CD4-positive, CD25-positive, alpha-beta regulatory T cell (primary cell): Measurements from ENCODE around the gene TRIM38. TPM values are rescaled to one million over a fixed set of nuclear protein-coding genes. Genes with fewer than 3 reads are reported as not detected.
"Not testable (repeated sequence)": the region's sequence is repeated elsewhere in the genome, so short reads cannot be mapped to it uniquely, and the experiment has no call there.

Experiments used
- ATAC-seq, 2 donors: fragments of 150-1000 bp; cut with Tn5 transposase; one replicate each; pipeline ENCODE4 v1.10.0; 2021; ENCODE audit warnings: low read depth in 2 of 2, moderate number of reproducible peaks in 2 of 2, moderate library complexity in 1 of 2
- DNase-seq, 3 donors: peaks; one replicate each; pipeline versions ENCODE4 v3.0.0 to v3.0.0-alpha.2; 2012 to 2022; ENCODE audit warnings: mixed read lengths in 1 of 3
- H3K27ac ChIP-seq: one replicate; pipeline ENCODE4 v1.7.0; 2013; ENCODE audit warnings: mild to moderate bottlenecking, low read length; ENCODE audit not compliant: insufficient read depth, poor library complexity, severe bottlenecking
- H3K27me3 ChIP-seq: one replicate; pipeline ENCODE4 v1.7.0; 2013; ENCODE audit warnings: low read length; ENCODE audit not compliant: control insufficient read depth, insufficient read depth
- H3K36me3 ChIP-seq: one replicate; pipeline ENCODE4 v1.7.0; 2013; ENCODE audit warnings: mild to moderate bottlenecking, low read length, moderate library complexity; ENCODE audit not compliant: control insufficient read depth, insufficient read depth
- H3K4me1 ChIP-seq: 2 replicates; pipeline ENCODE4 v1.7.0; 2013; ENCODE audit warnings: mild to moderate bottlenecking, low read length; ENCODE audit not compliant: insufficient read depth, control insufficient read depth, poor library complexity, severe bottlenecking
- H3K4me3 ChIP-seq: one replicate; pipeline ENCODE4 v1.7.0; 2013; ENCODE audit warnings: low read depth, mild to moderate bottlenecking, low read length, moderate library complexity
- H3K9me3 ChIP-seq, 2 experiments: 1 replicate in 1 of 2; 2 replicates in 1 of 2; pipeline ENCODE4 v1.7.0; 2013; ENCODE audit warnings: low read length in 2 of 2, mild to moderate bottlenecking in 1 of 2, moderate library complexity in 1 of 2; ENCODE audit not compliant: control insufficient read depth in 2 of 2
- H3K27ac Mint-ChIP-seq, 3 donors: one replicate each; pipeline ENCODE4 v1.8.0; 2020 to 2022; ENCODE audit warnings: mild to moderate bottlenecking in 3 of 3, mixed read lengths in 3 of 3, moderate library complexity in 2 of 3
- H3K27me3 Mint-ChIP-seq: one replicate; pipeline ENCODE4 v1.8.0; 2022; ENCODE audit warnings: mild to moderate bottlenecking, mixed read lengths
- H3K36me3 Mint-ChIP-seq: one replicate; pipeline ENCODE4 v1.8.0; 2020; ENCODE audit warnings: mixed read lengths
- H3K4me1 Mint-ChIP-seq, 4 donors: one replicate each; pipeline ENCODE4 v1.8.0; 2020 to 2022; ENCODE audit warnings: mixed read lengths in 4 of 4, mild to moderate bottlenecking in 1 of 4
- H3K4me3 Mint-ChIP-seq, 4 donors: one replicate each; pipeline ENCODE4 v1.8.0; 2020 to 2022; ENCODE audit warnings: mild to moderate bottlenecking in 4 of 4, mixed read lengths in 4 of 4, moderate library complexity in 3 of 4
- H3K9me3 Mint-ChIP-seq, 7 donors: one replicate each; pipeline ENCODE4 v1.8.0; 2020 to 2022; ENCODE audit warnings: mixed read lengths in 7 of 7, mild to moderate bottlenecking in 3 of 7, moderate library complexity in 2 of 7
- polyA plus RNA-seq, 4 donors: library from polyadenylated mRNA; unstranded; fragments of 300-500 nt; fragmentation: Illumina TruSeq; gene quantifications; one replicate each; pipeline ENCODE4 v1.2.3, GENCODE V29; 2021
- total RNA-seq: library from RNA; stranded (reverse); gene quantifications from one replicate; pipeline ENCODE4 v1.2.3, GENCODE V29; 2022

Gene TRIM38
- total and polyA plus RNA-seq, 5 donors from 2014 or later, result 6.6 to 22.9 (median 8.9) TPM

- H3K27me3 Mint-ChIP-seq, result peaks cover 24% of the 10 kb centered on the region
- H3K27me3 ChIP-seq, result peaks cover 2% of the 10 kb centered on the region
- ATAC-seq (no peak), DNase-seq (no peak)
- no peak overlapping the region for H3K4me3 ChIP-seq
- no peak overlapping the region for H3K27ac ChIP-seq
- no peak overlapping the region for H3K4me3 Mint-ChIP-seq
- H3K9me3 Mint-ChIP-seq, result peaks cover 0 to 9% (median 0%) of the 10 kb centered on the region in 7 donors
- no peaks in the 10 kb centered on the region for H3K9me3 ChIP-seq
- no peaks in the 10 kb centered on the region for H3K4me1 ChIP-seq
- no peaks in the 10 kb centered on the region for H3K36me3 Mint-ChIP-seq
- no peaks in the 10 kb centered on the region for H3K36me3 ChIP-seq
- no peak overlapping the region for H3K27ac Mint-ChIP-seq
- H3K4me1 Mint-ChIP-seq, result peaks cover 2 to 19% (median 5%) of the 10 kb centered on the region in 4 donors
These were observed 18.7 kb upstream of the TRIM38 start for GRCh38 chr6:25943887-25944286.

GRCh38 chr6:25944688-25945574 is 17.7 kb upstream of the TRIM38 start:
- peaks cover 16% of the 10 kb centered on the region for H3K27me3 Mint-ChIP-seq
- Histone ChIP-seq H3K9me3 (no peaks in the 10 kb centered on the region), H3K27me3 (peaks cover 2% of the 10 kb centered on the region), H3K36me3 (no peaks in the 10 kb centered on the region), H3K4me1 (no peaks in the 10 kb centered on the region), H3K4me3 (no peak overlapping the region), H3K27ac (no peak overlapping the region)
- DNase-seq, result peak in 1 of 3 donors; percentile 24
- H3K4me3 Mint-ChIP-seq, result no peak overlapping the region
- peaks cover 0 to 9% (median 2%) of the 10 kb centered on the region in 7 donors for H3K9me3 Mint-ChIP-seq
- ATAC-seq, result no peak
- H3K4me1 Mint-ChIP-seq, result peaks cover 2 to 15% (median 5%) of the 10 kb centered on the region in 4 donors
- no peaks in the 10 kb centered on the region for H3K36me3 Mint-ChIP-seq
- H3K27ac Mint-ChIP-seq, result no peak overlapping the region

- not testable (repeated sequence) for H3K27ac ChIP-seq, DNase-seq, H3K9me3 Mint-ChIP-seq, H3K27ac Mint-ChIP-seq, H3K4me3 ChIP-seq, ATAC-seq, H3K36me3 Mint-ChIP-seq, H3K36me3 ChIP-seq, H3K4me1 ChIP-seq, H3K27me3 ChIP-seq, H3K9me3 ChIP-seq, H3K4me3 Mint-ChIP-seq
- H3K4me1 Mint-ChIP-seq, result peaks cover 2 to 15% (median 5%) of the 10 kb centered on the region in 4 donors
- H3K27me3 Mint-ChIP-seq, result peaks cover 14% of the 10 kb centered on the region
These were observed 16.9 kb upstream of the TRIM38 start for GRCh38 chr6:25945738-25946137.

- peaks cover 0 to 9% (median 2%) of the 10 kb centered on the region in 7 donors for H3K9me3 Mint-ChIP-seq
- peaks cover 2% of the 10 kb centered on the region for H3K27me3 ChIP-seq
- no peak overlapping the region for H3K27ac Mint-ChIP-seq
- ATAC-seq (no peak), DNase-seq (no peak)
- H3K36me3 ChIP-seq, result no peaks in the 10 kb centered on the region
- H3K4me3 Mint-ChIP-seq, result no peak overlapping the region
- H3K9me3 ChIP-seq, result no peaks in the 10 kb centered on the region
- H3K4me1 ChIP-seq, result no peaks in the 10 kb centered on the region
- peaks cover 14% of the 10 kb centered on the region for H3K27me3 Mint-ChIP-seq
- no peak overlapping the region for H3K27ac ChIP-seq
- H3K4me3 ChIP-seq, result no peak overlapping the region
- peaks cover 2 to 15% (median 5%) of the 10 kb centered on the region in 4 donors for H3K4me1 Mint-ChIP-seq
- H3K36me3 Mint-ChIP-seq, result no peaks in the 10 kb centered on the region
These were observed 16.0 kb upstream of the TRIM38 start for GRCh38 chr6:25946631-25947030.

GRCh38 chr6:25947492-25947891 is 15.1 kb upstream of the TRIM38 start:
- not testable (repeated sequence) for H3K36me3 Mint-ChIP-seq, ATAC-seq, H3K27me3 ChIP-seq, H3K4me3 ChIP-seq, DNase-seq, H3K36me3 ChIP-seq, H3K4me3 Mint-ChIP-seq, H3K27ac ChIP-seq, H3K9me3 Mint-ChIP-seq, H3K9me3 ChIP-seq, H3K27ac Mint-ChIP-seq, H3K4me1 ChIP-seq
- H3K4me1 Mint-ChIP-seq, result peaks cover 2 to 15% (median 5%) of the 10 kb centered on the region in 4 donors
- peaks cover 16% of the 10 kb centered on the region for H3K27me3 Mint-ChIP-seq

- H3K4me3 ChIP-seq, result no peak overlapping the region
- H3K9me3 Mint-ChIP-seq, result peaks cover 0 to 9% (median 2%) of the 10 kb centered on the region in 7 donors
- H3K9me3 ChIP-seq, result no peaks in the 10 kb centered on the region
- H3K27ac ChIP-seq, result no peak overlapping the region
- no peak overlapping the region for H3K4me3 Mint-ChIP-seq
- H3K36me3 ChIP-seq, result no peaks in the 10 kb centered on the region
- no peaks in the 10 kb centered on the region for H3K4me1 ChIP-seq
- H3K27me3 Mint-ChIP-seq, result peaks cover 7% of the 10 kb centered on the region
- DNase-seq, result no peak
- peaks cover under 1% of the 10 kb centered on the region for H3K27me3 ChIP-seq
- no peak overlapping the region for H3K27ac Mint-ChIP-seq
- ATAC-seq, result no peak
- H3K4me1 Mint-ChIP-seq, result peaks cover 2 to 15% (median 5%) of the 10 kb centered on the region in 4 donors
- no peaks in the 10 kb centered on the region for H3K36me3 Mint-ChIP-seq
These were observed 12.9 kb upstream of the TRIM38 start for GRCh38 chr6:25949695-25950094.

GRCh38 chr6:25950297-25950696 is 12.3 kb upstream of the TRIM38 start:
- Histone ChIP-seq H3K9me3 (no peaks in the 10 kb centered on the region), H3K27me3 (peaks cover 2% of the 10 kb centered on the region), H3K4me1 (no peaks in the 10 kb centered on the region), H3K4me3 (no peak overlapping the region), H3K36me3 (no peaks in the 10 kb centered on the region), H3K27ac (no peak overlapping the region)
- Mint-ChIP-seq H3K27ac (no peak overlapping the region), H3K4me1 (peaks cover 2 to 15% (median 5%) of the 10 kb centered on the region in 4 donors), H3K4me3 (no peak overlapping the region), H3K36me3 (no peaks in the 10 kb centered on the region), H3K9me3 (peaks cover 0 to 7% (median 2%) of the 10 kb centered on the region in 7 donors), H3K27me3 (peaks cover 7% of the 10 kb centered on the region)
- ATAC-seq, result no peak
- DNase-seq, result no peak
